Measurements from ENCODE around the gene MAPK4.
"Not testable (repeated sequence)": the region's sequence is repeated elsewhere in the genome, so short reads cannot be mapped to it uniquely, and the experiment has no call there.

MAPK4 gene

DNA sequence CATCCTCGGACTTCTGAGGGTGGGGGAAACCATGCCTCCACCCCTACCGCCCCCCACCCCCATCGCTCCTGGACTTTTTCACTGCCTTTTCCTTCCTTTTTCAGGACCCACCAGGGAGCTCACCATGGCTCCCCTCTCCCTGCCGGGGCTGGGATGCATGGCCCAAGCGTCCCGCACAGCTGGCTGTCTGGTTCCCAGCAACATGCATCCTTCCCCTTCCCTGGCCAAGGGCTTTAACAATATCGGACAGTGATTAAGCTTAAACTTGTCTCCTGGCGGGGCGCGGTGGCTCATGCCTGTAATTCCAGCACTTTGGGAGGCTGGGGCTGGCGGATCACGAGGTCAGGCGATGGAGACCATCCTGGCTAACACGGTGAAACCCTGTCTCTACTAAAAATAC is 215.8 kb downstream of the MAPK4 start:
- DNase-seq = no peak

DNA sequence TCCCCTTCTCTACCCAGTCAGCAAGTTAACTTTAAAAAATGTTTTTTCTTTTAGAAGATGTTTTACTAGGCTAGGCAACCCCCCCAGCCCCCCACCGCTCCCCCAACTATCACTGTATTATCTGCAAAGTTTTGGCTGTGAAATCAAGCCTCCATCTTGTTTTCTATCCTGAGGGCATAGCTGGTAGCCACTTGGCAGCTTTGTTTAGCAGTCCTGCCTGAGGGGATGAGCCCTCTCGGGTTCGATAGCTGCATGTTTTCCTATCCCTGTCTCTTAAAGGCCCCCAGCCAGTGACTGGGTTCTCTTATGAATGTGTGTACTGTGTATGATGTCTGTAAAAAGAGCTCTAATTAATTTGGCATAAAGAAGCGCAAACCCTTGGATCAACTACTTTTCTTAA is 216.5 kb downstream of the MAPK4 start:
- no peak for DNase-seq

DNA sequence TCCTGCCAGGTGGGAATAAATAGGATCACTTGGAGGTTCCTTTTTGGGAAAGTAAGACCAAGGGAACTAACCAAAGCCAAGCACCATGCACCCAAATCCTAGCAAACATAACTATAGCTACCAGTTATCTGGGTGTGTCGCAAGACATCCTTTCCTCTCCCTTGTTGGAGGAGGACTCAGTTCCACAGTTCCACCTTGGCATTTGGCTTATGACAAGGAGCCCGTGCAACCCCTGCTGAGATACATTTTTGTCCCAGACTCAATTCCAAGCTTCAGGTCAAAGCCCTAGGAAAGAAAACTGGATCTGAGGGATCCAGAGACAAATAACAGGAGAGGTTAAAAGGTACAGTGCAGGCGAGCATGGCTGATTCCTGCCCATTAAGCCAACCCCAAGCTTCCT is 219.1 kb downstream of the MAPK4 start:
- DNase-seq = not testable (repeated sequence)
